ENCODE results near the gene PTPRE.

- TF ChIP-seq CTCF (conservative IDR thresholded peaks at IDR 0.05) (no peak), EZH2 (IDR thresholded peaks at IDR 0.05; ENCODE audit: low read depth) (no peak)
Observed at GRCh38 chr10:128096486-128097199, 189.7 kb downstream of the PTPRE start.
